ENCODE measurements around the gene MED17.
A peak's percentile ranks its signal among the peaks of the same experiment; 100 is the strongest.
"Not testable (repeated sequence)": the region's sequence is repeated elsewhere in the genome, so short reads cannot be mapped to it uniquely, and the experiment has no call there.

The MED17 gene

DNA sequence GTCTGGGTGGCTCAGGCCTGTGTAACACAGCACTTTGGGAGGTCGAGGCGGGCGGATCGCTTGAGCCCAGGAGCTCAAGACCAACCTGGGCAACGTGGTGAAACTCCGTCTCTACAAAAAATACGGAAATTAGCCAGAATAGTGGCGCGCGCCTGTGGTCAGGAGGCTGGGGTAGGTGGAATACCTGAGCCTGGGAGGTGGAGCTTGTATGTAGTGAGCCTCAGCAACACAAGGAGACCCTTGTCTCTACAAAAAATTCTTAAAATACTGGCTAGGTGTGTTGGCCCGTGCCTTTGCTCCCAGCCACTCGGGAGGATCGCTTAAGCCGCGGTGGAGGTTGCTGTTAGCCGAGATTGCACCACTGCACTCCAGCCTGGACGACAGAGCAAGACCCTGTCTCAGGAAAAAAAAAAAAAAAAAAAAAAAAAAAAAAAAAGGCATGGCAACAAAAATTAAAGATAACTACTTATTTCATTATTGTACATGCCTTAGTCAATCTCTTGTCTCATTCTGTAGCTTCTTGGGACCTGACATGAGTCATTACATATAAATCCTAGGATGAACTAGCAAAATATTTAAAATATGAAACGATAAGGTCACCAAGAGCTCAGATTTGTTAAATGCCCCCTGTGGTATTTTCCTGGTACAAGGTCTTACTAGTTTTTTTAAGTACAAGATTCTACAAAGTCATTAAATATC lies 43.9 kb upstream of the MED17 start:
- TF ChIP-seq, protein P1, sequence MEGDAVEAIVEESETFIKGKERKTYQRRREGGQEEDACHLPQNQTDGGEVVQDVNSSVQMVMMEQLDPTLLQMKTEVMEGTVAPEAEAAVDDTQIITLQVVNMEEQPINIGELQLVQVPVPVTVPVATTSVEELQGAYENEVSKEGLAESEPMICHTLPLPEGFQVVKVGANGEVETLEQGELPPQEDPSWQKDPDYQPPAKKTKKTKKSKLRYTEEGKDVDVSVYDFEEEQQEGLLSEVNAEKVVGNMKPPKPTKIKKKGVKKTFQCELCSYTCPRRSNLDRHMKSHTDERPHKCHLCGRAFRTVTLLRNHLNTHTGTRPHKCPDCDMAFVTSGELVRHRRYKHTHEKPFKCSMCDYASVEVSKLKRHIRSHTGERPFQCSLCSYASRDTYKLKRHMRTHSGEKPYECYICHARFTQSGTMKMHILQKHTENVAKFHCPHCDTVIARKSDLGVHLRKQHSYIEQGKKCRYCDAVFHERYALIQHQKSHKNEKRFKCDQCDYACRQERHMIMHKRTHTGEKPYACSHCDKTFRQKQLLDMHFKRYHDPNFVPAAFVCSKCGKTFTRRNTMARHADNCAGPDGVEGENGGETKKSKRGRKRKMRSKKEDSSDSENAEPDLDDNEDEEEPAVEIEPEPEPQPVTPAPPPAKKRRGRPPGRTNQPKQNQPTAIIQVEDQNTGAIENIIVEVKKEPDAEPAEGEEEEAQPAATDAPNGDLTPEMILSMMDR (IDR thresholded peaks at IDR 0.05; ENCODE audit: control insufficient read depth, extremely low read depth, insufficient read depth), result no peak
- peak overlapping the region; percentile 95 for H3K4me3 ChIP-seq (ENCODE audit: low read depth, low read length)
- DNase-seq (ENCODE audit: low read depth), result peak; percentile 22

DNA sequence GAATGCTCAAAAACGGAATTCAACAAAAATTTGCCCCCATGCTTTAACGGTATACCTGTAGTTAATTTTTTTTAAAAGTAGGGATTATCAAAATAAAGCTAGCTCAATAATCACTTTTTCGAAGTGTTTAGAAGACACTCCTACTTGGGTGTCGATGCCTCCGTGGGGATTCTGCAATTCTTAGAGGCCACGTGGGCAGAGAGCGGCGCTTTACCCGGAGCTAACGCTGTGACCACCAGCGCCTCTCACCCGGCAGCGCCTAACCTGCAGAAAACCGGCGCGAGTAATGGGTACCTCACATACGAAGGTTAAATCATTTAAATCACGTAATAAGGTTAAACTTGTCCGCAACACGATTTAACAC lies 43.4 kb upstream of the MED17 start:
- DNase-seq (ENCODE audit: low read depth), result peak; percentile 31
- TF ChIP-seq, protein P1 (IDR thresholded peaks at IDR 0.05; ENCODE audit: control insufficient read depth, extremely low read depth, insufficient read depth), result 0 out of 2 replicates have a peak, but pooled peaks have one; percentile 12
- H3K4me3 ChIP-seq (ENCODE audit: low read depth, low read length), result peak overlapping the region; percentile 95

DNA sequence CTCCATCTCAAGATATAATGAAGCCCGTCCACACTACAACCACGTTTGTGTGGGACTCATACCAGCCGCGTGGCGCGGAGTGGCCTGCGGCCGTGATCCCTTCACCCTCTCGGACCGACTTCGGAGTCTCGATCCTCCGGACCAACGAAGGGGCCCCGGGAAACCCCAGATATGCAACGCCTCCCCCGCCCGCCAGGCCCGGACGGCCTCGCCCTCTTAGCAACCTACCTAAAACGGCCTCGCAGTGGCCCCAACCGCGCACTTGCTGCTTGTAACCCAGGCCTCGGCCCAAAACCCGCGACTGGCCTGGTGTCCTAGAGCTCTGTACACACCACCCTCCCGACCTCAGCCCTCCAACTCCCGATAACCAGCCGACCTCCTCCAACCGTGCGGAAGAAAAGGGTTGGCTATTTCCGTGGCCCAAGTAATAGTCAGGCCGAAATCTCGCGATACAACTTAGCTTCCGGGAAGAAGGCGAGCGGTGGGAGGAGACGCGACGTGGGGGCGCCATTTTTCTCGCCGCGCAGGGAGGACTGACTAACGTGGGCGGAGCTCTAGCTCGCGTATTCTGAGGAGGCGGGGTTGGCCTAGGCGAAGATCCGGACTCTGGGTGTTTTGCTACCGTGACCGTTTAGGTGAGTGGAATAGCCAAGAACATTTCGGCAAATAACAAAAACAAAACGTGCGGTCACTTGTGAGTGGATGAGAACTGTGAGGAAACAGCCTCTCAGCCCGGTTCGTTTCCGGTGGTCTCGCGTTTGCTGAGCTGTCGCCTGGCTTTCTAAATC lies 42.8 kb upstream of the MED17 start, which contains the start of the genes C11orf54 and TAF1D:
C11orf54 (plus strand) TSS at position 579 of the 788 bp plus-strand sequence. CDS start 5,722 bp downstream, outside the sequence.
TAF1D (minus strand) TSS at position 402 of the 788 bp plus-strand sequence. CDS start 2,191 bp downstream, outside the sequence.
- DNase-seq (ENCODE audit: low read depth), result peak; percentile 95
- peak within 1 kb of the TSS; percentile 95 for H3K4me3 ChIP-seq (ENCODE audit: low read depth, low read length)
- TF ChIP-seq, protein P1 (IDR thresholded peaks at IDR 0.05; ENCODE audit: control insufficient read depth, extremely low read depth, insufficient read depth), result 0 out of 2 replicates have a peak, but pooled peaks have one; percentile 15

DNA sequence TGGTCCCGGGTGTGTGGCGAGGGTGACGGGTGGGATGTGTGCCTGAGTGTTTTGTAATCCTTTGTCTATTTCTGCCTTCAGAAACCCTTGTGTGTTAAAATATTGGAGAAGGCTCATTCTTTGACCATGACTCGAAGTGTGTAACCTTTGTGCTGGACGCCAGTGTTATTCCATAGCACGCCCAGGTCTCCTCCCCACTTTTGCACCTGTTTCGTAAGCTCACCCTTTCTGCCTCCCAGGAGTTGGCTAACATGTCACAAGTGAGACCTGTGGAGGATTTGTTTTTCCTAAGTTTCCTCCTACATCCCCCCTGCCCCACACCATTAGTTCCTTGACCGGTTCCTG lies 42.2 kb upstream of the MED17 start:
- TF ChIP-seq, protein P1 (IDR thresholded peaks at IDR 0.05; ENCODE audit: control insufficient read depth, extremely low read depth, insufficient read depth), result no peak
- peak; percentile 70 for DNase-seq (ENCODE audit: low read depth)
- H3K4me3 ChIP-seq (ENCODE audit: low read depth, low read length), result peak overlapping the region; percentile 95

DNA sequence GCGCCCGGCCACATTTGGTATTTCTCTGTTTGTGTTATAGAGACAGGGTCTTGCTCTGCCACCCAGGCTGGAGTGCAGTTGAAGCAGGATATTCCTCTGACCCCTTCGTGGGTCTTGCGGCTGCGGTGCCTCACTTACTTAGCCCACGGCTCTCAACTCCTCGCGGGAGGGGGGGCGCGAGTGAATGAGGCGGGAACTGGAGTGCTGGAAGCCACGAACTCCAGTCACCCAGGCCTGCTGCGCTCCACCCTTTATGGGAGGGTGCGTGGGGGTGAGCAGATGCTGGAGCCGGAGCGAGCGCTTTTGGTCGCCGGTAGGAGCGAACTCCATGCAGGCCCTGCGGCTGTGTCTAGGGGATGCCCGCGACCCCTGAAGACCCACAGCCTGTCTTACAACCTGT lies 40.8 kb upstream of the MED17 start:
- TF ChIP-seq, protein P1 (IDR thresholded peaks at IDR 0.05; ENCODE audit: control insufficient read depth, extremely low read depth, insufficient read depth), result no peak
- H3K4me3 ChIP-seq (ENCODE audit: low read depth, low read length), result no peak overlapping the region
- no peak for DNase-seq (ENCODE audit: low read depth)

DNA sequence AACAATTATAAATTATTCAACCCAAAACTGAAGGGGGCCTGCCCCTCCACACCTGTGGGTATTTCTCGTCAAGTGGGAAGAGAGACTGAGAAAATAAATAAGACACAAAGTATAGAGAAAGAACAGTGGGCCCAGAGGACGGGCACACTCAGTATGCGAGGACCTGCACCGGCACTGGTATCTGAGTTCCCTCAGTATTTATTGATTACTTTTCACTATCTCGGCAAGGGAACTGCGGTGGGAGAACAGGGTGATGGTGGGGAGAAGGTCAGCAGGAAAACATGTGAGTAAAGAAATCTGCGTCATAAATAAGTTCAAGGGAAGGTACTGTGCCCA lies 39.4 kb upstream of the MED17 start:
- DNase-seq (ENCODE audit: low read depth), result no peak
- TF ChIP-seq, protein P1 (IDR thresholded peaks at IDR 0.05; ENCODE audit: control insufficient read depth, extremely low read depth, insufficient read depth), result no peak
- H3K4me3 ChIP-seq (ENCODE audit: low read depth, low read length), result no peak overlapping the region

DNA sequence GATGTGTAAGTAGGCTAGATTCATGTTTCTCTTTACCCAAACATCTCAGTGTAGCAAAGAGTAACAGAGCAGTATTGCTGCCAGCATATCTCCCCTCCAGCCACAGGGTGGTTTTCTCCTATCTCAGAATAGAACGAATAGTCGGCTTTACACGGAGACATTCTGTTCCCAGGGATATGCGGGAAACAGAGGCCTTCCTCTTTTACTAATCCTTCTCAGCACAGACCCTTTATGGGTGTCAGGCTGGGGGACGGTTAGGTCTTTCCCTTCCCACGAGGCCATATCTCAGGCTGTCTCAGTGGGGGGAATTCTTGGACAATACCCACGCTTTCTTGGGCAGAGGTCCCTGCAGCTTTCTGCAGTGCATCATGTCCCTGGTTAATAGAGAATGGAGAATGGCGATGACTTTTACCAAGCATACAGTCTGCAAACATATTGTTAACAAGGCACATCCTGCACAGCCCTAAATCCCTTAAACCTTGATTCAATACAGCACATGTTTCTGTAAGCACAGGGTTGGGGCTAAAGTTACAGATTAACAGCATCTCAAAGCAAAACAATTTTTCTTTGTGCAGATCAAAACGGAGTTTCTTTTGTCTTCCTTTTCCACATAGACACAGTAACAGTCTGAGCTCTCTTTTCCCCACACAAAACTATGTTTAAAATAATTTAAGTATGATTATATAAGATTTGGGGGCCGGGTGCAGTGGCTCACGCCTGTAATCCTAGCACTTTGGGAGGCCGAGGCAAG lies 38.9 kb upstream of the MED17 start:
- DNase-seq (ENCODE audit: low read depth); H3K4me3 ChIP-seq (ENCODE audit: low read depth, low read length): not testable (repeated sequence)

Measured in LNCaP clone FGC (cell line).